ENCODE data around the gene CEP126.
"Not testable (repeated sequence)": the region's sequence is repeated elsewhere in the genome, so short reads cannot be mapped to it uniquely, and the experiment has no call there.

CEP126 gene

GRCh38 chr11:101923554-101923953 is 8.7 kb downstream of the CEP126 start:
- DNase-seq (ENCODE audit: low spot score): no peak
- FAIRE-seq: no peak

- FAIRE-seq (no peak), DNase-seq (ENCODE audit: low spot score) (no peak)
Observed at GRCh38 chr11:101929294-101929915, 14.6 kb downstream of the CEP126 start.

- FAIRE-seq (no peak), DNase-seq (ENCODE audit: low spot score) (no peak)
Observed at GRCh38 chr11:101931692-101932091, 16.9 kb downstream of the CEP126 start.

- DNase-seq (ENCODE audit: low spot score): no peak
- FAIRE-seq: no peak
Observed at GRCh38 chr11:101940901-101941520, 26.2 kb downstream of the CEP126 start.

- FAIRE-seq (no peak), DNase-seq (ENCODE audit: low spot score) (no peak)
Observed at GRCh38 chr11:101944923-101945322, 30.1 kb downstream of the CEP126 start.

GRCh38 chr11:101945448-101945847 is 30.6 kb downstream of the CEP126 start:
- DNase-seq (ENCODE audit: low spot score) (no peak), FAIRE-seq (no peak)

- DNase-seq (ENCODE audit: low spot score) (no peak), FAIRE-seq (no peak)
Observed at GRCh38 chr11:101949680-101950220, 34.9 kb downstream of the CEP126 start.

GRCh38 chr11:101955278-101955677 is 40.5 kb downstream of the CEP126 start:
- DNase-seq (ENCODE audit: low spot score) (no peak), FAIRE-seq (no peak)

GRCh38 chr11:101955701-101956100 is 40.9 kb downstream of the CEP126 start:
- DNase-seq (ENCODE audit: low spot score): no peak
- FAIRE-seq: no peak

- no peak for DNase-seq (ENCODE audit: low spot score)
- FAIRE-seq: no peak
Observed at GRCh38 chr11:101960231-101960630, 45.4 kb downstream of the CEP126 start.

GRCh38 chr11:101964200-101964599 is 49.4 kb downstream of the CEP126 start:
- DNase-seq (ENCODE audit: low spot score); FAIRE-seq: not testable (repeated sequence)

- DNase-seq (ENCODE audit: low spot score): no peak
- FAIRE-seq: no peak
Observed at GRCh38 chr11:101974255-101974654, 59.4 kb downstream of the CEP126 start.

- DNase-seq (ENCODE audit: low spot score) (no peak), FAIRE-seq (no peak)
Observed at GRCh38 chr11:101974771-101975170, 60.0 kb downstream of the CEP126 start.

GRCh38 chr11:101975734-101976133 is 60.9 kb downstream of the CEP126 start:
- no peak for FAIRE-seq
- no peak for DNase-seq (ENCODE audit: low spot score)

- FAIRE-seq (no peak), DNase-seq (ENCODE audit: low spot score) (no peak)
Observed at GRCh38 chr11:101987370-101987769, 72.6 kb downstream of the CEP126 start.

- no peak for DNase-seq (ENCODE audit: low spot score)
- FAIRE-seq: no peak
Observed at GRCh38 chr11:101993172-101993571, 78.4 kb downstream of the CEP126 start.

GRCh38 chr11:101994052-101994469 is 79.3 kb downstream of the CEP126 start:
- DNase-seq (ENCODE audit: low spot score); FAIRE-seq: not testable (repeated sequence)

- DNase-seq (ENCODE audit: low spot score) (no peak), FAIRE-seq (no peak)
Observed at GRCh38 chr11:101996111-101996510, 81.3 kb downstream of the CEP126 start.

- no peak for DNase-seq (ENCODE audit: low spot score)
- no peak for FAIRE-seq
Observed at GRCh38 chr11:102001657-102002338, 87.0 kb downstream of the CEP126 start.

- DNase-seq (ENCODE audit: low spot score) (no peak), FAIRE-seq (no peak)
Observed at GRCh38 chr11:102004220-102004619, 89.4 kb downstream of the CEP126 start.

- DNase-seq (ENCODE audit: low spot score) (no peak), FAIRE-seq (no peak)
Observed at GRCh38 chr11:102005306-102005705, 90.5 kb downstream of the CEP126 start.

- no peak for DNase-seq (ENCODE audit: low spot score)
- no peak for FAIRE-seq
Observed at GRCh38 chr11:102006835-102007566, 92.2 kb downstream of the CEP126 start.
